ENCODE measurements around the gene ZBTB7C. TPM values are rescaled to one million over a fixed set of nuclear protein-coding genes. Genes with fewer than 3 reads are reported as not detected.

Gene ZBTB7C
- total RNA-seq (2021), result 0.07 and 0.32 TPM in 2 replicates
- Bru-seq, nascent RNA, result percentile 11 among the genes with signal in this experiment
- BruChase-seq, experiment 1, labeled RNA remaining after a 2-hour chase, result percentile 15 among the genes with signal in this experiment
- percentile 10 among the genes with signal in this experiment for BruChase-seq, experiment 2, labeled RNA remaining after a 6-hour chase
- long read RNA-seq, partial matches to known transcripts, result 0 of 1 reads
- long read RNA-seq, other reads (novel, unspliced or antisense), result 1 of 1 reads

DNA sequence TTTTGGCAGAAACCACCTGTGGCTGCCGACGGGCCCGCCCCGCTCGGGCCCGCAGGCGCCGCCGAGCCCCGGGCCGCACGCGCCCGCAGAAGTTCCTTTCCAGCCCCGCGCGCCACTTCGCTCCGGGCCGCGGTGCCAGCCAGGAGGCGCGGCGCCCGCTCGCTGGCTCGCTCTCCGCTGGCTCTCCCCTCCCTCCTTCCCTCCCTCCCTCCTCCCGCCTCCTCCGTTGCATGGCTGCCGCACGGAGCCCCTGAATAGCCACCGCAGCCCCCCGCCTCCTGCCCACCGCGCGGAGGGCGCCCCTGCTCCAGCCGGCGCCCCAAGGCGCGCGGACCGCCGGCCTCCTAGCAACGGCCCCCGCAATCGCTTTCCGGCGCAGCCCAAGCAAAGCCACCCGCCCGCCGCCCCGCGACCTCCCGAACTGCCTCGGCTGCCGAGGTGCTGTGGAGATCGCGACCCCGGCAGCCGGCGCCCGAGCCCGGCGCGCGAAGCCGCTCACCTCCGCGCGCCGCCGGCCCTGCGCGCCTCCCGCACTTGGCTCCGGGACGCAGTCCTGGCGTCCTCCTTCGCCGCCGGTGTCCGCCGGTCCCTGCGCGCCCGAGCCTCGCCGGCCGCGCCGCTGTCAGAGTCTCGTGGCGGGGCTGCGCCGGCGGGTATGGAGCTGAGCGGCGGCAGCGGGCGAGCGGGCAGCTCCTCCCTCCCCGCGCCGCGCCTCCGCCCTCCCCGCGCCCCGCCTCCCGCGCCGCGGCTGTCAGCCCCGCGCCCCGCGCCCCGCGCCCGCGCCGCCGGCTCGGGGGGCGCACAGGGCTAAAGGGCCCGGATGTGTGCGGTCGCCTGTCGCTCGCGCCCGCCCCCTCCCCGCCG lies at the start of gene ZBTB7C:
Gene ZBTB7C, minus strand, starts transcription at position 657 of the 864 bp plus-strand sequence.
- TF ChIP-seq EZH2 (IDR thresholded peaks at IDR 0.05; ENCODE audit: borderline replicate concordance, low read depth, low read length, poor library complexity, severe bottlenecking), result peak; percentile 52
- TF ChIP-seq, protein P1, sequence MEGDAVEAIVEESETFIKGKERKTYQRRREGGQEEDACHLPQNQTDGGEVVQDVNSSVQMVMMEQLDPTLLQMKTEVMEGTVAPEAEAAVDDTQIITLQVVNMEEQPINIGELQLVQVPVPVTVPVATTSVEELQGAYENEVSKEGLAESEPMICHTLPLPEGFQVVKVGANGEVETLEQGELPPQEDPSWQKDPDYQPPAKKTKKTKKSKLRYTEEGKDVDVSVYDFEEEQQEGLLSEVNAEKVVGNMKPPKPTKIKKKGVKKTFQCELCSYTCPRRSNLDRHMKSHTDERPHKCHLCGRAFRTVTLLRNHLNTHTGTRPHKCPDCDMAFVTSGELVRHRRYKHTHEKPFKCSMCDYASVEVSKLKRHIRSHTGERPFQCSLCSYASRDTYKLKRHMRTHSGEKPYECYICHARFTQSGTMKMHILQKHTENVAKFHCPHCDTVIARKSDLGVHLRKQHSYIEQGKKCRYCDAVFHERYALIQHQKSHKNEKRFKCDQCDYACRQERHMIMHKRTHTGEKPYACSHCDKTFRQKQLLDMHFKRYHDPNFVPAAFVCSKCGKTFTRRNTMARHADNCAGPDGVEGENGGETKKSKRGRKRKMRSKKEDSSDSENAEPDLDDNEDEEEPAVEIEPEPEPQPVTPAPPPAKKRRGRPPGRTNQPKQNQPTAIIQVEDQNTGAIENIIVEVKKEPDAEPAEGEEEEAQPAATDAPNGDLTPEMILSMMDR (conservative IDR thresholded peaks at IDR 0.05; ENCODE audit: low read depth, low read length), result no peak
- Histone ChIP-seq H3K4me3 (ENCODE audit: low read depth, low read length, poor library complexity, severe bottlenecking) (peak within 1 kb of the TSS; percentile 54), H3K27me3 (replicated peaks; ENCODE audit: insufficient read depth, low read depth, low read length, poor library complexity) (peaks cover 63% of the 10 kb centered on the region), H3K36me3 (ENCODE audit: insufficient read depth, low read length, poor library complexity, severe bottlenecking) (no peaks in the 10 kb centered on the region), H3K27ac (ENCODE audit: low read depth, low read length, poor library complexity, severe bottlenecking) (no peak within 1 kb of the TSS), H3K4me1 (ENCODE audit: insufficient read depth, low read length, poor library complexity, severe bottlenecking) (peaks cover 5% of the 10 kb centered on the region), H3K9me3 (ENCODE audit: low read depth, low read length, poor library complexity, severe bottlenecking) (no peaks in the 10 kb centered on the region)
- intact Hi-C loops (cut with micrococcal nuclease; ENCODE audit: unreplicated experiment), result no loop called here
- ChIA-PET CTCF (no interaction called here), POLR2A (ENCODE audit: low non-redundant PET) (no interaction called here)
- BruUV-seq (replicated peaks), result no TSS peak
- DNase-seq (ENCODE audit: low spot score), result peak; percentile 37

GRCh38 chr18:48456838-48457237 lies 47.7 kb upstream of the ZBTB7C start:
- DNase-seq (ENCODE audit: low spot score), result no peak
- H3K27me3 ChIP-seq (replicated peaks; ENCODE audit: insufficient read depth, low read depth, low read length, poor library complexity), result no peaks in the 10 kb centered on the region
- BruUV-seq (replicated peaks), result no TSS peak
- no peak overlapping the region for H3K4me3 ChIP-seq (ENCODE audit: low read depth, low read length, poor library complexity, severe bottlenecking)
- ChIA-PET POLR2A (ENCODE audit: low non-redundant PET) (no interaction called here), CTCF (no interaction called here)
- no peak overlapping the region for H3K27ac ChIP-seq (ENCODE audit: low read depth, low read length, poor library complexity, severe bottlenecking)
- H3K36me3 ChIP-seq (ENCODE audit: insufficient read depth, low read length, poor library complexity, severe bottlenecking), result no peaks in the 10 kb centered on the region
- intact Hi-C loops (cut with micrococcal nuclease; ENCODE audit: unreplicated experiment), result no loop called here
- H3K4me1 ChIP-seq (ENCODE audit: insufficient read depth, low read length, poor library complexity, severe bottlenecking), result no peaks in the 10 kb centered on the region
- TF ChIP-seq, protein P1 (conservative IDR thresholded peaks at IDR 0.05; ENCODE audit: low read depth, low read length), result no peak
- no peak for TF ChIP-seq EZH2 (IDR thresholded peaks at IDR 0.05; ENCODE audit: borderline replicate concordance, low read depth, low read length, poor library complexity, severe bottlenecking)
- no peaks in the 10 kb centered on the region for H3K9me3 ChIP-seq (ENCODE audit: low read depth, low read length, poor library complexity, severe bottlenecking)

DNA sequence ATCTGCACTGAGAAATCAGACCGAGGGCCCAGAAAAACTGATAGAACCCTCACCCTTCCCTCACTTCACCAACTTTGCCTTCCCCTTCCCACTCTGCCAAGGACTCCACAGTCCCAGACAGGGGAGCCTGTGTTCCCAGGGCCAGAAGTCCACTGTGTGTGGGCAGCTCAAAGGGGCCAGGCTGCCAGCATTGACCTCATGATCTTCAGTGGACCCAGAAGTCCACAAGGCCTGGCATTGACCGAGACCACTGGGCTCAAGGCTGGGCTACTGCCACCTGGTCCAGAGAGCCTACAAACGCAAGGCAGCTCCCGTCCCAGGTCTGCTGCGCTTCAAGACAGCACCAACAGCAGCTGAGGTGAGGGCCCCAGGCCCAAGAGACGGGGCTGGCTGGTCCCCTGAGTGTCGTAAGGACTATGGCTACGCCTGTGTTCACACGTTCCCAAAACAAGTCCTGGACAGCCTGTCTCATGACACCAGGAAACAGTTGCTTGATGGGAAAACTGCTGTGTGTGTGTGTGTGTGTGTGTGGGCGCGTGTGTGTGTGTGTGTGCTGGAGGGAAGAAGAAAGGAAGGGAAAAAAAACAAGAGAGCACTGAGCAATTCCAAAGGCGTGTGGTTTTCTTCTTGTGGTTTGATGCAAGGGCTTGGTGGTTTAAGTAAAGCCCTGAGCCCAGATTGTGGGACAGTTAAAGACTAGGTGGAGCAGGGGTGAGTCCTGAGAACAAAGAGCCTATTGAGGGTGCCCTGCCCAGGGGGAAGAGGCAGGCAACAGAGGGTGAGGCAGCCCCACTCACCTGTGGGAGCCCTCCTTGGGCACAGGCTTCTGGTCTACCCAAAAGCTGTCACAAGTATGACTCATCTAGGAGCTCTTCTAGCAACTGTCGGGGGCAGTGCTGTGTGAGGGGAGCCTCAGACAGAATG lies 46.6 kb upstream of the ZBTB7C start:
- ChIA-PET POLR2A (ENCODE audit: low non-redundant PET) (no interaction called here), CTCF (no interaction called here)
- no peaks in the 10 kb centered on the region for H3K9me3 ChIP-seq (ENCODE audit: low read depth, low read length, poor library complexity, severe bottlenecking)
- H3K4me1 ChIP-seq (ENCODE audit: insufficient read depth, low read length, poor library complexity, severe bottlenecking), result no peaks in the 10 kb centered on the region
- DNase-seq (ENCODE audit: low spot score), result no peak
- intact Hi-C loops (cut with micrococcal nuclease; ENCODE audit: unreplicated experiment), result no loop called here
- TF ChIP-seq EZH2 (IDR thresholded peaks at IDR 0.05; ENCODE audit: borderline replicate concordance, low read depth, low read length, poor library complexity, severe bottlenecking), result no peak
- TF ChIP-seq, protein P1 (conservative IDR thresholded peaks at IDR 0.05; ENCODE audit: low read depth, low read length), result no peak
- H3K27ac ChIP-seq (ENCODE audit: low read depth, low read length, poor library complexity, severe bottlenecking), result no peak overlapping the region
- H3K27me3 ChIP-seq (replicated peaks; ENCODE audit: insufficient read depth, low read depth, low read length, poor library complexity), result no peaks in the 10 kb centered on the region
- no peak overlapping the region for H3K4me3 ChIP-seq (ENCODE audit: low read depth, low read length, poor library complexity, severe bottlenecking)
- no TSS peak for BruUV-seq (replicated peaks)
- H3K36me3 ChIP-seq (ENCODE audit: insufficient read depth, low read length, poor library complexity, severe bottlenecking), result no peaks in the 10 kb centered on the region
